ENCODE measurements around the gene GPC5.

DNA sequence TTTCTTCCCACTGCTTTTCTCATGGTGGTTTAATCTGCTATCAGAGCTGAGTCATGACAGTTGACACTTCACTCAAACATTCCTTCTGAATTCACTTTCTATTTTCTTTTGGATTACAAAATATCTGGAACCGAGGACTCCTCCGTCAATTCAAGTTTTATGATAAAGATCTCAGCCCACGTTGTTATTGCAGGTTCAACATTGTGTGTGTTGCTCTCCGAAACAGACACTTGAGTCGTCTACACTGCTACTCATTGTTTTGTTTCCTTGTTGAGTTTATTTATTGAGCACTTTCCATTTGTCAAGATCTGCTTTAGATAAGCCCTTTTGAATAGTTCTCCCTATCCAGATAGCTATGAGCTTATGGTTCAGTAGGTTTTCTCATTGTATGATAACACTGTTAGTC, 1192.1 kb downstream of the GPC5 start:
- TF ChIP-seq ZNF274 (IDR thresholded peaks at IDR 0.05; ENCODE audit: low read depth, low read length) (no peak), YY1 (IDR thresholded peaks at IDR 0.05; ENCODE audit: insufficient read depth, insufficient read length) (no peak)
